K562 (cell line): ENCODE data around the gene FYB1. TPM values are rescaled to one million over a fixed set of nuclear protein-coding genes. Genes with fewer than 3 reads are reported as not detected.

ENCODE experiments used
- ATAC-seq: fragments of 200-7000 bp; cut with Tn5 transposase; 3 replicates; pipeline ENCODE4 v1.9.1; 2020; ENCODE audit warnings: moderate library complexity
- BruUV-seq: library from RNA; stranded (reverse); fragments of 400-500 nt; replicated peaks from 2 replicates; lab custom pipeline; 2021; lab: Mats Ljungman, UMichigan
- CTCF ChIA-PET: fragments of 300-600 bp; formaldehyde crosslinking; extraction: SDS; loops from one replicate; lab custom pipeline; 2021; ENCODE audit warnings: low intra/inter-chr PET ratio; lab: Yijun Ruan, JAX
- POLR2A ChIA-PET: fragments of 300-600, 350-650 bp; sonication (Branson Sonifier 250); formaldehyde crosslinking; extraction: SDS; loops from one replicate; lab custom pipeline; 2021; ENCODE audit warnings: antibody characterized with exemption, inconsistent platforms; lab: Yijun Ruan, JAX
- DNase-seq, 4 experiments: peaks; one replicate each; pipeline versions ENCODE4 v3.0.0 to v3.0.0-alpha.2; 2011 to 2018; ENCODE audit warnings: low spot score in 3 of 4, mixed read lengths in 3 of 4; ENCODE audit errors: extremely low read depth in 1 of 4
- FAIRE-seq: peaks from 2 replicates; lab custom pipeline; 2011; peaks lifted over from hg19 to GRCh38; lab: Jason Lieb, UNC
- H2AFZ ChIP-seq: 2 replicates; pipeline ENCODE4 v1.6.0; 2011; ENCODE audit warnings: low read depth, low read length, control low read depth, inconsistent platforms
- H3K27ac ChIP-seq: fragments of 200-600 bp; 3 replicates; pipeline ENCODE4 v1.8.0; 2011; ENCODE audit warnings: low read depth, mild to moderate bottlenecking, control low read depth, inconsistent platforms, low read length, moderate library complexity, mixed read lengths; ENCODE audit errors: extremely low read depth
- H3K27me3 ChIP-seq, 2 experiments: fragments of 300-600 bp in 1 of 2; 2 replicates in 1 of 2; 3 replicates in 1 of 2; pipeline versions ENCODE4 v1.6.0 to v1.8.0; 2011; ENCODE audit warnings: inconsistent platforms in 2 of 2, low read length in 2 of 2, mild to moderate bottlenecking in 1 of 2, mixed read lengths in 1 of 2, moderate library complexity in 1 of 2; ENCODE audit not compliant: control insufficient read depth in 2 of 2, insufficient read depth in 2 of 2
- H3K36me3 ChIP-seq: fragments of 300-600 bp; 3 replicates; pipeline ENCODE4 v1.8.0; 2011; ENCODE audit warnings: mild to moderate bottlenecking, low read length, inconsistent platforms; ENCODE audit not compliant: control insufficient read depth, insufficient read depth
- H3K4me1 ChIP-seq, 2 experiments: fragments of 200-600 bp in 1 of 2; replicated peaks in 1 of 2; 2 replicates in 1 of 2; 3 replicates in 1 of 2; pipeline versions ENCODE4 v1.5.1 to v1.8.0; 2011; ENCODE audit warnings: inconsistent platforms in 2 of 2, low read length in 2 of 2, mild to moderate bottlenecking in 1 of 2, mixed read lengths in 1 of 2, moderate library complexity in 1 of 2; ENCODE audit not compliant: control insufficient read depth in 2 of 2, insufficient read depth in 2 of 2
- H3K4me2 ChIP-seq: 2 replicates; pipeline ENCODE4 v1.6.1; 2011; ENCODE audit warnings: low read length, control low read depth, inconsistent platforms, mixed read lengths; ENCODE audit not compliant: insufficient read depth
- H3K4me3 ChIP-seq: fragments of 200-600 bp; sonication (generic), shearing (Covaris generic); 2 replicates; pipeline ENCODE4 v1.5.1; 2016; ENCODE audit warnings: control low read depth, inconsistent platforms
- H3K79me2 ChIP-seq: fragments of 200-600 bp; 3 replicates; pipeline ENCODE4 v1.8.0; 2011; ENCODE audit warnings: low read length, inconsistent platforms; ENCODE audit not compliant: control insufficient read depth, insufficient read depth
- H3K9ac ChIP-seq, 2 experiments: 2 replicates each; pipeline versions ENCODE4 v1.6.0 to v1.6.1; 2011; ENCODE audit warnings: low read depth in 2 of 2, low read length in 2 of 2, control low read depth in 1 of 2, inconsistent platforms in 1 of 2, mild to moderate bottlenecking in 1 of 2, mixed read lengths in 1 of 2; ENCODE audit not compliant: insufficient read depth in 1 of 2
- H3K9me1 ChIP-seq: one replicate; pipeline ENCODE4 v1.6.0; 2011; ENCODE audit warnings: inconsistent platforms, mild to moderate bottlenecking, low read length, moderate library complexity; ENCODE audit not compliant: control insufficient read depth, insufficient read depth
- H3K9me3 ChIP-seq: replicated peaks from 2 replicates; pipeline ENCODE4 v1.5.1; 2011; ENCODE audit warnings: low read depth, low read length, inconsistent platforms; ENCODE audit not compliant: control insufficient read depth, insufficient read depth
- H4K20me1 ChIP-seq: replicated peaks from 2 replicates; pipeline ENCODE4 v1.6.1; 2011; ENCODE audit warnings: low read length, inconsistent platforms, mixed read lengths; ENCODE audit not compliant: control insufficient read depth, insufficient read depth
- BRF1 ChIP-seq: IDR thresholded peaks from 3 replicates; pipeline ENCODE4 v1.6.1; 2011; ENCODE audit warnings: borderline replicate concordance, mild to moderate bottlenecking; ENCODE audit not compliant: insufficient read length; ENCODE audit errors: extremely low read depth
- GATA2 ChIP-seq: sonication (generic); formaldehyde crosslinking; IDR thresholded peaks from 2 replicates; pipeline ENCODE4 v1.4.0; 2020; ENCODE audit warnings: mild to moderate bottlenecking, missing genetic modification reagents
- KLF1 ChIP-seq: fragments of 450-650 bp; IDR thresholded peaks from 2 replicates; pipeline ENCODE4 v1.6.1; 2016; ENCODE audit warnings: missing genetic modification characterization, missing compliant biosample characterization
- KLF10 ChIP-seq: fragments of 250-450 bp; sonication (Bioruptor Pico); IDR thresholded peaks from 2 replicates; pipeline ENCODE4 v1.6.1; 2021; ENCODE audit warnings: matching md5 sums
- MAFK ChIP-seq: IDR thresholded peaks from 2 replicates; pipeline ENCODE4 v1.6.1; 2011; ENCODE audit warnings: low read length, improper control_type of control experiment
- PURB ChIP-seq: sonication (generic); formaldehyde crosslinking; IDR thresholded peaks from 2 replicates; pipeline ENCODE4 v1.9.0; 2021; ENCODE audit warnings: low read depth, mild to moderate bottlenecking, missing genetic modification reagents
- SLC30A9 ChIP-seq: fragments of 250-450 bp; sonication (Bioruptor Pico); IDR thresholded peaks from 2 replicates; pipeline ENCODE4 v1.8.0; 2022; ENCODE audit warnings: mild to moderate bottlenecking, moderate library complexity
- ZNF197 ChIP-seq: fragments of 200-800 bp; sonication (Bioruptor generic); IDR thresholded peaks from 2 replicates; pipeline ENCODE4 v1.6.1; 2016; ENCODE audit warnings: low read depth, missing genetic modification characterization, missing compliant biosample characterization
- ZNF232 ChIP-seq: sonication (generic); formaldehyde crosslinking; IDR thresholded peaks from 2 replicates; pipeline ENCODE4 v1.8.0; 2022; ENCODE audit warnings: mild to moderate bottlenecking, missing genetic modification reagents
- WGBS: fragments of 100-300 bp; shearing (Covaris generic); methylation state at CpG from one replicate; pipeline ENCODE4 v1.1.6; 2016; ENCODE audit warnings: low coverage, mixed read lengths; ENCODE audit not compliant: insufficient coverage; ENCODE audit errors: missing lambda C conversion rate; 5-methylcytosine and 5-hydroxymethylcytosine counted together
- in situ Hi-C: fragments of 300-500 bp; cut with MboI; formaldehyde crosslinking; loops from 4 replicates; pipeline ENCODE4 v1.15.0; 2018; ENCODE audit warnings: inconsistent platforms, mixed read lengths
- intact Hi-C: fragments of 100-400 bp; cut with micrococcal nuclease; formaldehyde crosslinking; loops from 2 replicates; pipeline ENCODE4 v1.14.2; 2022
- polyA plus RNA-seq, 8 experiments: library from polyadenylated mRNA; depleted of rRNA in 4 of 8; stranded (reverse) in 5 of 8; unstranded in 3 of 8; fragments of >200 nt; fragmentation: Nextera tagmentation in 2 of 8; fragmentation: Illumina TruSeq in 1 of 8; extraction: Ambion mirVana in 2 of 8; extraction: Trizol in 1 of 8; gene quantifications; 2 replicates each; pipeline versions ENCODE4 v1.2.1 to v1.2.3, GENCODE V29; 2011 to 2014; ENCODE audit warnings: inconsistent platforms in 1 of 8, missing spikeins in 1 of 8
- total RNA-seq, 7 experiments: library from RNA; depleted of rRNA in 6 of 7; stranded (reverse); fragments of >200 nt in 6 of 7; fragmentation: Illumina TruSeq in 2 of 7; extraction: Trizol in 2 of 7; gene quantifications; 2 replicates each; pipeline versions ENCODE4 v1.2.1 to v1.2.3, GENCODE V29; 2011 to 2021; ENCODE audit warnings: low replicate concordance in 1 of 7
- TF ChIP-seq, protein P1 (sequence below), 2 experiments: fragments of 150-350 bp in 1 of 2; IDR thresholded peaks; 2 replicates each; pipeline ENCODE4 v1.6.1; 2012 to 2016; ENCODE audit warnings: low read depth in 2 of 2, low read length in 2 of 2, mild to moderate bottlenecking in 1 of 2, moderate library complexity in 1 of 2
- TF ChIP-seq, protein P2 (sequence below): sonication (generic); formaldehyde crosslinking; IDR thresholded peaks from 2 replicates; pipeline ENCODE4 v1.8.1; 2022; ENCODE audit warnings: missing genetic modification reagents
- TF ChIP-seq, protein P3 (sequence below): fragments of 250-450 bp; sonication (Bioruptor Pico); IDR thresholded peaks from 2 replicates; pipeline ENCODE4 v1.8.0; 2021; ENCODE audit warnings: mild to moderate bottlenecking, moderate library complexity
- TF ChIP-seq, protein P4 (sequence below): fragments of 450-650 bp; IDR thresholded peaks from 2 replicates; pipeline ENCODE4 v1.6.1; 2016; ENCODE audit warnings: missing biosample characterization, missing genetic modification characterization

The FYB1 gene
- total and polyA plus RNA-seq, 9 of the 15 experiments (the other 6 are each of a cell fraction or from before 2014, with no cell fraction given), result 4.7 to 31.5 (median 9.7) TPM

DNA sequence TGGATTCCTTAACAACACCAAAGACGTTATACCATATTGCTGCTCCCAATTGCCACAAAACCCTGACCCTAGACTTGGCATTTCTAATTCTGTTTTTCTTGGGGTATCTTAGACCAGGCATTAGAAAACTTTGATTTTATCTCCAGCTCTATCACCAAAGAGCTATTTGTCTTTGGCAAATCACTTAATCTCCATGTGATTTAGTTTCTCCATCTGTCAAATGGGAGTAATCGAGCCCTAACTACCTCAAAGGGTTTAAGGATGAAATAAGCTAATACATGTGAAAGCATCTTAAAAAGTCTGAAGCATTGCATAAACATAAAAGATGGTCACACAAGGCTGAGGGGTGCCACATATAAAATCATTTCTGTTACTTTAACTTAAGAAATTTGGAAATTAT lies 60.6 kb downstream of the FYB1 start (continued):
- TF ChIP-seq, protein P1, sequence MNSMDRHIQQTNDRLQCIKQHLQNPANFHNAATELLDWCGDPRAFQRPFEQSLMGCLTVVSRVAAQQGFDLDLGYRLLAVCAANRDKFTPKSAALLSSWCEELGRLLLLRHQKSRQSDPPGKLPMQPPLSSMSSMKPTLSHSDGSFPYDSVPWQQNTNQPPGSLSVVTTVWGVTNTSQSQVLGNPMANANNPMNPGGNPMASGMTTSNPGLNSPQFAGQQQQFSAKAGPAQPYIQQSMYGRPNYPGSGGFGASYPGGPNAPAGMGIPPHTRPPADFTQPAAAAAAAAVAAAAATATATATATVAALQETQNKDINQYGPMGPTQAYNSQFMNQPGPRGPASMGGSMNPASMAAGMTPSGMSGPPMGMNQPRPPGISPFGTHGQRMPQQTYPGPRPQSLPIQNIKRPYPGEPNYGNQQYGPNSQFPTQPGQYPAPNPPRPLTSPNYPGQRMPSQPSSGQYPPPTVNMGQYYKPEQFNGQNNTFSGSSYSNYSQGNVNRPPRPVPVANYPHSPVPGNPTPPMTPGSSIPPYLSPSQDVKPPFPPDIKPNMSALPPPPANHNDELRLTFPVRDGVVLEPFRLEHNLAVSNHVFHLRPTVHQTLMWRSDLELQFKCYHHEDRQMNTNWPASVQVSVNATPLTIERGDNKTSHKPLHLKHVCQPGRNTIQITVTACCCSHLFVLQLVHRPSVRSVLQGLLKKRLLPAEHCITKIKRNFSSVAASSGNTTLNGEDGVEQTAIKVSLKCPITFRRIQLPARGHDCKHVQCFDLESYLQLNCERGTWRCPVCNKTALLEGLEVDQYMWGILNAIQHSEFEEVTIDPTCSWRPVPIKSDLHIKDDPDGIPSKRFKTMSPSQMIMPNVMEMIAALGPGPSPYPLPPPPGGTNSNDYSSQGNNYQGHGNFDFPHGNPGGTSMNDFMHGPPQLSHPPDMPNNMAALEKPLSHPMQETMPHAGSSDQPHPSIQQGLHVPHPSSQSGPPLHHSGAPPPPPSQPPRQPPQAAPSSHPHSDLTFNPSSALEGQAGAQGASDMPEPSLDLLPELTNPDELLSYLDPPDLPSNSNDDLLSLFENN (IDR thresholded peaks at IDR 0.05; ENCODE audit: low read depth in 2 of 2, low read length in 2 of 2), result no peak
- TF ChIP-seq ZNF197 (CRISPR knock-in tag), result no peak

DNA sequence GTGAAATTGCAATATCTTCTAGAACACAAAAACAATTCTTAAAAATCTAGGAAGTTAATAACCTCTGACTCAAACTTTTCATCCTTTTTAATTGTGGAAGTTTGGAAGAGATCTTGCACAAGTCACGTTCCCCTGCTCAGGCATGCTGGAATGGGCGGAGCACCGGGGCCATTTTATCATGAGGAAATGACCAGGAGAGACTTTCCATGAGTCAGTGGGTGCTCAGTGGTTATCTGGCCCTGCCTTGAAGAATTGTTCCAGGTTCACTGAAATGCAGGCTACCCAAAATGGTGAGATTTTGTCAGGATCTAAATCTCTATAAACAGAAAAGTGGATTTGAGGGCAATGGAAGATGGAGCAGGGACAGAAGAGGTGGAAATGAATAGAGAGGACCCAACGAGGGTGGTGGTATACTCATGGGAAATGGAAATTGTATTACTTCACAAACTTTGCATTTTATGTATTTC lies 61.2 kb downstream of the FYB1 start:
- 2% methylated on average over 4 of the region's 4 CpGs for WGBS
- H3K9me3 ChIP-seq, result no peaks in the 10 kb centered on the region
- H3K27me3 ChIP-seq, result no peaks in the 10 kb centered on the region
- peak; percentile 92 for ATAC-seq
- peak; percentile 91 for FAIRE-seq
- peak overlapping the region; percentile 35 for H3K4me2 ChIP-seq
- H3K79me2 ChIP-seq, result no peaks in the 10 kb centered on the region
- no peaks in the 10 kb centered on the region for H3K9me1 ChIP-seq
- peak overlapping the region in 1 of 2 experiments; percentile 40; a peak in 2 of 4 replicates for H3K9ac ChIP-seq
- peak overlapping the region; percentile 89 for H2AFZ ChIP-seq
- ChIA-PET CTCF (interaction anchor here (0.5 to 0.9 kb wide), 2 partner anchors 9 to 43 kb away, joined by 3 read pairs; no protein-coding TSS in a partner anchor), POLR2A (interaction anchor here (0.9 to 1.4 kb wide), 4 partner anchors 9 to 38 kb away, joined by 3 to 5 read pairs (median 4); no protein-coding TSS in a partner anchor)
- H3K4me1 ChIP-seq, result peaks cover 0 to 35% of the 10 kb centered on the region in 2 experiments; a peak in 4 of 5 replicates
- no peaks in the 10 kb centered on the region; the same call in 2 of the 3 replicates for H3K36me3 ChIP-seq
- no peaks in the 10 kb centered on the region for H4K20me1 ChIP-seq
- no TSS peak for BruUV-seq
- no peak overlapping the region for H3K4me3 ChIP-seq
- H3K27ac ChIP-seq, result peak overlapping the region; percentile 63
- peak; percentile 40 to 90 (median 64) for DNase-seq
- intact Hi-C loops (loop anchor here (5.0 kb wide), 1 partner anchor 44 kb away; no protein-coding TSS in a partner anchor), in situ Hi-C loops (no loop called here)
- TF ChIP-seq SLC30A9 (CRISPR knock-in tag) (no peak), KLF10 (no peak), BRF1 (no peak), KLF1 (tag) (no peak), MAFK (peak; percentile 36; the same call in 1 of the 2 replicates), GATA2 (CRISPR knock-in tag) (0 out of 2 replicates have a peak, but pooled peaks have one; percentile 24), PURB (CRISPR knock-in tag) (no peak), ZNF232 (CRISPR knock-in tag) (no peak)
- TF ChIP-seq, protein P2, sequence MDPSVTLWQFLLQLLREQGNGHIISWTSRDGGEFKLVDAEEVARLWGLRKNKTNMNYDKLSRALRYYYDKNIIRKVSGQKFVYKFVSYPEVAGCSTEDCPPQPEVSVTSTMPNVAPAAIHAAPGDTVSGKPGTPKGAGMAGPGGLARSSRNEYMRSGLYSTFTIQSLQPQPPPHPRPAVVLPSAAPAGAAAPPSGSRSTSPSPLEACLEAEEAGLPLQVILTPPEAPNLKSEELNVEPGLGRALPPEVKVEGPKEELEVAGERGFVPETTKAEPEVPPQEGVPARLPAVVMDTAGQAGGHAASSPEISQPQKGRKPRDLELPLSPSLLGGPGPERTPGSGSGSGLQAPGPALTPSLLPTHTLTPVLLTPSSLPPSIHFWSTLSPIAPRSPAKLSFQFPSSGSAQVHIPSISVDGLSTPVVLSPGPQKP (CRISPR knock-in tag), result no peak
- TF ChIP-seq, protein P3, sequence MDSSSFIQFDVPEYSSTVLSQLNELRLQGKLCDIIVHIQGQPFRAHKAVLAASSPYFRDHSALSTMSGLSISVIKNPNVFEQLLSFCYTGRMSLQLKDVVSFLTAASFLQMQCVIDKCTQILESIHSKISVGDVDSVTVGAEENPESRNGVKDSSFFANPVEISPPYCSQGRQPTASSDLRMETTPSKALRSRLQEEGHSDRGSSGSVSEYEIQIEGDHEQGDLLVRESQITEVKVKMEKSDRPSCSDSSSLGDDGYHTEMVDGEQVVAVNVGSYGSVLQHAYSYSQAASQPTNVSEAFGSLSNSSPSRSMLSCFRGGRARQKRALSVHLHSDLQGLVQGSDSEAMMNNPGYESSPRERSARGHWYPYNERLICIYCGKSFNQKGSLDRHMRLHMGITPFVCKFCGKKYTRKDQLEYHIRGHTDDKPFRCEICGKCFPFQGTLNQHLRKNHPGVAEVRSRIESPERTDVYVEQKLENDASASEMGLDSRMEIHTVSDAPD (CRISPR knock-in tag), result no peak
- TF ChIP-seq, protein P4, sequence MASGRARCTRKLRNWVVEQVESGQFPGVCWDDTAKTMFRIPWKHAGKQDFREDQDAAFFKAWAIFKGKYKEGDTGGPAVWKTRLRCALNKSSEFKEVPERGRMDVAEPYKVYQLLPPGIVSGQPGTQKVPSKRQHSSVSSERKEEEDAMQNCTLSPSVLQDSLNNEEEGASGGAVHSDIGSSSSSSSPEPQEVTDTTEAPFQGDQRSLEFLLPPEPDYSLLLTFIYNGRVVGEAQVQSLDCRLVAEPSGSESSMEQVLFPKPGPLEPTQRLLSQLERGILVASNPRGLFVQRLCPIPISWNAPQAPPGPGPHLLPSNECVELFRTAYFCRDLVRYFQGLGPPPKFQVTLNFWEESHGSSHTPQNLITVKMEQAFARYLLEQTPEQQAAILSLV (tag), result no peak
